ENCODE data around the gene MTMR11. TPM values are rescaled to one million over a fixed set of nuclear protein-coding genes. Genes with fewer than 3 reads are reported as not detected.
"Not testable (repeated sequence)": the region's sequence is repeated elsewhere in the genome, so short reads cannot be mapped to it uniquely, and the experiment has no call there.

The MTMR11 gene
- total RNA-seq, 3 donors from 2014 or later = 151 to 409 (median 217) TPM

DNA sequence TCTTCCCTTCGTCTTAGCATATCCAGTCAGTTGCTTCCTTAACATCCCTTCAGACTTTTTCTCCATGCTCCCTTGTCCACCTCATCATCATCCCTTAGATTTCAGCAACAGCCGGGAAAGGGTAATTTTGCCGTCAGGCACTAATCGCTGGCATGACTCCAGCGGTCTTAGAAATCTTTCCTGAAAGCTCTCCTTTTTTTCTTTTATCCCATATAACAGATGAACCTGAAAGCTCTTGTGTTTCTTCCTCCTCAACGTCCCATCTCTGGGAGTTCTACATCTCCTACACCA, 47.7 kb downstream of the MTMR11 start:
- TF ChIP-seq, protein P1, sequence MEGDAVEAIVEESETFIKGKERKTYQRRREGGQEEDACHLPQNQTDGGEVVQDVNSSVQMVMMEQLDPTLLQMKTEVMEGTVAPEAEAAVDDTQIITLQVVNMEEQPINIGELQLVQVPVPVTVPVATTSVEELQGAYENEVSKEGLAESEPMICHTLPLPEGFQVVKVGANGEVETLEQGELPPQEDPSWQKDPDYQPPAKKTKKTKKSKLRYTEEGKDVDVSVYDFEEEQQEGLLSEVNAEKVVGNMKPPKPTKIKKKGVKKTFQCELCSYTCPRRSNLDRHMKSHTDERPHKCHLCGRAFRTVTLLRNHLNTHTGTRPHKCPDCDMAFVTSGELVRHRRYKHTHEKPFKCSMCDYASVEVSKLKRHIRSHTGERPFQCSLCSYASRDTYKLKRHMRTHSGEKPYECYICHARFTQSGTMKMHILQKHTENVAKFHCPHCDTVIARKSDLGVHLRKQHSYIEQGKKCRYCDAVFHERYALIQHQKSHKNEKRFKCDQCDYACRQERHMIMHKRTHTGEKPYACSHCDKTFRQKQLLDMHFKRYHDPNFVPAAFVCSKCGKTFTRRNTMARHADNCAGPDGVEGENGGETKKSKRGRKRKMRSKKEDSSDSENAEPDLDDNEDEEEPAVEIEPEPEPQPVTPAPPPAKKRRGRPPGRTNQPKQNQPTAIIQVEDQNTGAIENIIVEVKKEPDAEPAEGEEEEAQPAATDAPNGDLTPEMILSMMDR (IDR thresholded peaks at IDR 0.05) = no peak
- Histone ChIP-seq H3K36me3 (ENCODE audit: low read depth) (peaks cover 4% of the 10 kb centered on the region), H3K4me3 (no peak overlapping the region), H3K4me1 (ENCODE audit: low read depth) (peaks cover 12% of the 10 kb centered on the region), H3K9me3 (no peaks in the 10 kb centered on the region)
- intact Hi-C loops (cut with DNase I, micrococcal nuclease) = no loop called here
- DNase-seq = peak in 1 of 3 donors; percentile 42
- ATAC-seq = no peak

DNA sequence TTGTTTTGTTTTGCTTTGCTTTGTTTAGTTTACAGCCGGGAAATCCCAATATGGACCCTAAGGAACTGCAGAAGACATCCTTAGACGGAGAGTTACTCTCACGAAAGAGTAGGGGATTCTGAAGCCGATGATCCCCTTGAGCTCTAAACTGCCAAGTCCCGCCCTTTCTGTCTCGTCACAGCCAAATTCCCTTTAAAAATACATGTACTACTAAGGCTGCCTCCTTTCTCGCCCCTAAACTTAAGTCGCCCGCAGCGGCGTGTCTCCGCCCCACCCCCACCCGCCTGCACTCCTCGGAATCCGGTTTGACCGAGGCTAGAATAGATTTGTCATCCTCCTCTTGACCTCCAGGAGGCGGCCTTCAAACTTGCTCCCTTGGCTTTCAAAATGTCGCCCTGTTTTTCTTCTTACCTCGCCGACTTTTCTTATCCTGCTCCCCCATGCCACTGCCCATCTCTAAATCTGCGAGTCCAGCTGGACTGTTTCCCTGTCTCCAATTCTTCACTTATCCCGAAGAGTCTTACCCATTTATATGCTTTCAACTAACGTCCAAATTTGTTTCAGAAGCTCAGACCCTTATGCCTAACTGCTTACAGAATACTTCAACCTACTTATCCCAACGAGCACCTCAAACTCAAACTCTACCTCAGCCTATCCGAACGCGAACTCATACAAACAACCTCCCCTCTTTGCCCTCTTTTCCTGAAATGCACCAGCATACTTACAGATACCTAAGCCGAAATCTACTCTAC, 48.3 kb downstream of the MTMR11 start:
- TF ChIP-seq, protein P1 (IDR thresholded peaks at IDR 0.05) = peak; percentile 7
- Histone ChIP-seq H3K4me1 (ENCODE audit: low read depth) (peaks cover 12% of the 10 kb centered on the region), H3K9me3 (no peaks in the 10 kb centered on the region), H3K36me3 (ENCODE audit: low read depth) (peaks cover 4% of the 10 kb centered on the region), H3K4me3 (peak overlapping the region; percentile 52)
- DNase-seq (peak; percentile 82 to 87 (median 87)), ATAC-seq (peak; percentile 53)
- intact Hi-C loops (cut with DNase I, micrococcal nuclease) = no loop called here

DNA sequence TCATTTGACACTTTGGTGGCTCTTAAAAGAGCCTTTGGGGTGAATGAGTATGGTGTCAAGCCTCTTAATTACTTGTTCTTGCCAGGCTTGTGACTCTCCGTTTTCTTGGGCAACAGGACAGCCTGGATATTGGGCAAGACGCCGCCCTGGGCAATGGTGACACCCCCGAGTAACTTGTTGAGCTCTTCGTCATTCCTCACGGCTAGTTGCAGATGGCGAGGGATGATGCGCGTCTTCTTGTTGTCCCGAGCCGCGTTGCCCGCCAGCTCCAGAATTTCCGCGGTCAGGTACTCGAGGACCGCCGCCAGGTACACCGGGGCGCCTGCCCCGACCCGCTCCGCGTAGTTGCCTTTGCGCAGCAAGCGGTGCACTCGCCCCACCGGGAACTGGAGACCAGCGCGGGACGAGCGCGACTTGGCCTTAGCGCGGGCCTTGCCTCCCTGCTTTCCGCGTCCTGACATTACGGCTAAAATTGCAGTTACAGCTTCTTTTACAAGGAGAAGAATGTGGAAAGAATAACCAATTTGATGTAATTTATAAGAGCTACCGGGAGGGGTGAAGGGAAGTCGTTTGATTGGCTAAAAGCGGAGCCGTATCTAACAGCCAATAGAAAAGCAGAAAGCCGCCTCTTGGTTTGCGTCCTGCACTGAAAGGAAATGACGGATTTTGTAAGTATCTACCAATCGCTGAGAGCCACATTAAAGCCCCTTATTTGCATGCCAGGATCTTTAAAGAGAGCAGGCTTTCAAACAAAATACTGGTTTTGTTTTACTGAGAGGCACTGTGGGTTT, 49.0 kb downstream of the MTMR11 start:
- TF ChIP-seq, protein P1 (IDR thresholded peaks at IDR 0.05) = no peak
- H3K4me3 ChIP-seq = peak overlapping the region; percentile 52
- H3K4me1 ChIP-seq (ENCODE audit: low read depth) = peaks cover 12% of the 10 kb centered on the region
- no peaks in the 10 kb centered on the region for H3K9me3 ChIP-seq
- DNase-seq (peak; percentile 83 to 86 (median 86)), ATAC-seq (peak; percentile 71)
- intact Hi-C loops (cut with DNase I, micrococcal nuclease) = no loop called here
- H3K36me3 ChIP-seq (ENCODE audit: low read depth) = peaks cover 4% of the 10 kb centered on the region

DNA sequence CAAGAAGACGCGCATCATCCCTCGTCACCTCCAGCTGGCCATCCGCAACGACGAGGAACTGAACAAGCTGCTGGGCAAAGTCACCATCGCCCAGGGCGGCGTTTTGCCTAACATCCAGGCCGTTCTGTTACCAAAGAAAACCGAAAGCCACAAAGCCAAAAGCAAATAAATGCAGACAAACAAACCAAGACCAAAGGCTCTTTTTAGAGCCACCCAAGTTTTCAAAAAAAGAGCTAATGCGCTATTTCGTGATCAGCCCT, 49.6 kb downstream of the MTMR11 start:
- Histone ChIP-seq H3K4me3 (peak overlapping the region; percentile 52), H3K4me1 (ENCODE audit: low read depth) (peaks cover 12% of the 10 kb centered on the region)
- DNase-seq = peak in 1 of 3 donors; percentile 47
- H3K36me3 ChIP-seq (ENCODE audit: low read depth); H3K9me3 ChIP-seq; intact Hi-C loops (cut with DNase I, micrococcal nuclease); ATAC-seq: not testable (repeated sequence)

DNA sequence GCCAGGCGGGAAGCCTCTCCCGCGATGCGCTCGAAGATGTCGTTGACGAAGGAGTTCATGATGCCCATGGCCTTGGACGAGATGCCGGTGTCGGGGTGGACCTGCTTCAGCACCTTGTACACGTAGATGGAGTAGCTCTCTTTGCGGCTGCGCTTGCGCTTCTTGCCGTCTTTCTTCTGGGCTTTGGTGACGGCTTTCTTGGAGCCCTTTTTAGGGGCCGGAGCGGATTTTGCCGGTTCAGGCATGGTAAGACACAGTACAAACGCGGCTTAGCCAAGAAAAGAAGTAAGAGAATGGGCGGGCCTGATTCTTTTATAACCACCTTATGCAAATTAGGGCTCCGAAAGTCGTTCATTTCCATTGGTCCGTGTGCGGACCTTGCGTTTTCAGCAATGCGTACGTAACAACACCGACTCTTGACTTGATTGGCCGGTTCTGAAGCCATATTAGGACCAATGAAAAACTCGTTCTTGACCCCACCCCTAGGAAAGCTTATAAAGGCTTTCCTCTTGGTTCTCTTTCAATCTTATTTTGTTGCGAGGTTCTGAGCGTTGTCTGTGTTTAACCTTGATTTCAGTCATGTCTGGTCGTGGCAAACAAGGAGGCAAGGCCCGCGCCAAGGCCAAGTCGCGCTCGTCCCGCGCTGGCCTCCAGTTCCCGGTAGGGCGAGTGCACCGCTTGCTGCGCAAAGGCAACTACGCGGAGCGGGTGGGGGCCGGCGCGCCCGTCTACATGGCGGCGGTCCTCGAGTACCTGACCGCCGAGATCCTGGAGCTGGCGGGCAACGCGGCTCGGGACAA, 50.1 kb downstream of the MTMR11 start:
- peaks cover 4% of the 10 kb centered on the region for H3K36me3 ChIP-seq (ENCODE audit: low read depth)
- intact Hi-C loops (cut with DNase I, micrococcal nuclease) = no loop called here
- peak; percentile 85 to 92 (median 89) for DNase-seq
- H3K4me3 ChIP-seq = peak overlapping the region; percentile 52
- peaks cover 12% of the 10 kb centered on the region for H3K4me1 ChIP-seq (ENCODE audit: low read depth)
- TF ChIP-seq, protein P1 (IDR thresholded peaks at IDR 0.05) = no peak
- no peaks in the 10 kb centered on the region for H3K9me3 ChIP-seq
- ATAC-seq = peak; percentile 78

DNA sequence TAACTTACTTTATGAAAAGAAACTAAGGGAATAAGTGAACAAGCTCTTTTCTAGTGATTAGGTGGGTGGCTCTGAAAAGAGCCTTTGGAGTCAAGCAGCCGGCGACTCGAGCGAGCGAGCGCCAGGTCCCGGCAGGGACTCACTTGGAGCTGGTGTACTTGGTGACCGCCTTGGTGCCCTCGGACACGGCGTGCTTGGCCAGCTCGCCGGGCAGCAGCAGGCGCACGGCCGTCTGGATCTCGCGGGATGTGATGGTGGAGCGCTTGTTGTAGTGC, 50.6 kb downstream of the MTMR11 start:
- ATAC-seq = peak; percentile 1
- H3K9me3 ChIP-seq; intact Hi-C loops (cut with DNase I, micrococcal nuclease); DNase-seq; H3K36me3 ChIP-seq (ENCODE audit: low read depth): not testable (repeated sequence)
- Histone ChIP-seq H3K4me1 (ENCODE audit: low read depth) (peaks cover 12% of the 10 kb centered on the region), H3K4me3 (peak overlapping the region; percentile 52)

All from mucosa of descending colon (tissue), 3 donors.